K562 treated with DMSO at 1 percent for 48 hours (cell line): ENCODE measurements around the gene AK2. TPM values are rescaled to one million over a fixed set of nuclear protein-coding genes. Genes with fewer than 3 reads are reported as not detected.

Experiments
- total RNA-seq: library from RNA; unstranded; fragments of 300-600 nt; gene quantifications from 2 replicates; pipeline ENCODE4 v1.2.3, GENCODE V29; 2022; ENCODE audit warnings: low replicate concordance; ENCODE audit errors: extremely low read depth

AK2 gene
- not detected in 2 replicates for total RNA-seq

GRCh38 chr1:33036526-33037503 is at the start of gene AK2:
AK2 (minus strand) TSS chr1:33036883; CDS start chr1:33036828, 55 bp downstream.

GRCh38 chr1:33080885-33081553 is 44.3 kb upstream of the AK2 start, which contains the start of gene AZIN2:
AZIN2 (plus strand) TSS chr1:33081153; CDS start chr1:33082250, 1,097 bp downstream.

GRCh38 chr1:32964461-32965250 is 72.0 kb downstream of the AK2 start, which contains the start of gene RNF19B:
RNF19B (minus strand) TSS chr1:32964809; CDS start chr1:32964685, 124 bp downstream.

Other genes with a start within 250 kb of the AK2 start
- 1,215 TPM in 1 of 2 replicates, not detected in the other for gene YARS1, start 219.5 kb downstream of the AK2 start, total RNA-seq
- not detected in 2 replicates for gene S100PBP, start 219.2 kb downstream of the AK2 start, total RNA-seq
- not detected in 2 replicates for gene FNDC5, start 166.0 kb downstream of the AK2 start, total RNA-seq
- gene HPCA, start 150.4 kb downstream of the AK2 start, total RNA-seq, result not detected in 2 replicates
- not detected in 2 replicates for gene TMEM54, start 135.5 kb downstream of the AK2 start, total RNA-seq
- gene RNF19B, start 72.1 kb downstream of the AK2 start, total RNA-seq, result not detected in 2 replicates
- gene AZIN2, start 44.3 kb upstream of the AK2 start, total RNA-seq, result not detected in 2 replicates
- not detected in 2 replicates for gene TRIM62, start 145.2 kb upstream of the AK2 start, total RNA-seq
- not detected in 2 replicates for gene ZNF362, start 219.6 kb upstream of the AK2 start, total RNA-seq